Stimulated activated CD4-positive, alpha-beta T cell treated with anti-CD3 and anti-CD28 coated beads, Interleukin-4, amount 100 ng/mL, for 1 hour (primary cell): ENCODE data around the gene AFDN.

ENCODE experiments used
- DNase-seq: peaks from one replicate; pipeline ENCODE4 v3.0.0-alpha.2; 2020

Gene AFDN

DNA sequence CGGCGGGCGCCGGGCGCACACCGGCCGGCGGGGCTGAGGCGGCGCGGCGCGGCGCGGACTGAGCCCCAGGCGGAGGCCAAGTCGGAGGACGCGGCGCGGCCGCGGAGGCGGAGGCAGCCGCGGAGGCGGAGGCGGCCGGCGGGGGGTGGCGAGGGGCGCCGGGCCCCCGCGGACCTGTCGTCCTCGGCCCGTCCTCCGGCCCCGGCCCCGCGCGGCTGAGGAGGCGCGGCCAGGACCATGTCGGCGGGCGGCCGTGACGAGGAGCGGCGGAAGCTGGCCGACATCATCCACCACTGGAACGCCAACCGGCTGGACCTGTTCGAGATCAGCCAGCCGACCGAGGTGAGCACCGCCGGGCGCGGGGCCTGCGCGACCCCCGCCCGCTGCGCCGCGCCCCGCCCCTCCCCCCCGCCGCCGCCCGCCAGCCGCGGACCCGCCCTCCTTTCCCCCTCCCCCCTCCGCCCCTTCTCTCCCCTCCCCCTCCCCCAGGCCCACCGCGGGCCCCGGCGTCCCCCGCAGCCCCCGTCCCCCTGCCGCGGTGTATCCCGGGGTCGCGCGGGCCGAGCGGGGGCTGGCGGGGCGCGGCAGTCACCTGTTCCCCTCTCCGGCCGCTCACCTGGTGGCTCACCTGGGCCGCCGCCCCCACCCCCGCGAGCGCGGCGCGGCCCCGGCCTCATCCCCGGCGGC, at the start of gene AFDN:
TSS of gene AFDN (plus strand) at position 16 of the 687 bp plus-strand sequence. CDS start at position 238, 222 bp downstream.
- DNase-seq: no peak

GRCh38 chr6:167778497-167779128, 48.1 kb upstream of the AFDN start:
- DNase-seq: no peak

DNA sequence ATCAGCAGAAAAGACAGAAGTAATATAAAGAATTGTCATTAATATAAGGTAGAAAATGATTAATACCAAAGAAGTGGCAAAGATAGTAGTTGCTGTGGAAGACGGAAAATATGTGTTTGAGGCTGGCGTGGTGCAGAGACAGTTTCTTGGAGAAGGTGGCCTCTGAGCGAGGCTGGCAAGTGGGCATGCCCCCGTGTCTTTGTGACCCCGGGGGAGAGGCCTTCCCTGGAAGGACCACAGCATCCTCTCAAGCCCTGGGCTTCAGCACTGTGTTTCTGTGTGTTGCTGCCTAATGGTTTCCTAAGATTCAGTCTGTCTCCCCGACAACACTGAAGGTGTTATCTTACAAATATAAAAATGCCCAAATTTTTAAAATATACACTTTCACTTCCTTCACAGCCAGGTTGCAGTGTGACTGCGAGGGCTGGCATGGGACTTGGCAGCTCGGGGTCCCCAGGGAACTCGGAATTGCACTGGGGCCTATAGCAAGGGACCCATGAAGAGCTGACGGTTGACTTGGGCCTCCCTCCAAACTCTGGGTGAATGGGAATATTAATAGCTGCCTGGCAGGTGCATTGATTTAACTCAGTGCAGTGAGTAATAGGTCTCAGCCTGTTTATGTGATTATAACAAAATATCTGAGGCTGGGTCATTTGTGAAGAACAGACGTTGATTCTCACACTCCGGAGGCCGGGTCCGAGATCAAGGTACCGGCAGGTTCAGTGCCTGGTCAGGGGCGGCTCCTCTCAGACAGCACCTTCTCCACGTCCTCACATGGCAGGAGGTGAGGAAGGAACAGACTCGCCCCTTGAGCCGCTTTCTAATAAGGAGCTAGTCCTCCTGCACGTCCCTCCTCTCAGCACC, 47.4 kb upstream of the AFDN start:
- DNase-seq: no peak

- DNase-seq: no peak
Measured at GRCh38 chr6:167779993-167780655, 46.6 kb upstream of the AFDN start.

DNA sequence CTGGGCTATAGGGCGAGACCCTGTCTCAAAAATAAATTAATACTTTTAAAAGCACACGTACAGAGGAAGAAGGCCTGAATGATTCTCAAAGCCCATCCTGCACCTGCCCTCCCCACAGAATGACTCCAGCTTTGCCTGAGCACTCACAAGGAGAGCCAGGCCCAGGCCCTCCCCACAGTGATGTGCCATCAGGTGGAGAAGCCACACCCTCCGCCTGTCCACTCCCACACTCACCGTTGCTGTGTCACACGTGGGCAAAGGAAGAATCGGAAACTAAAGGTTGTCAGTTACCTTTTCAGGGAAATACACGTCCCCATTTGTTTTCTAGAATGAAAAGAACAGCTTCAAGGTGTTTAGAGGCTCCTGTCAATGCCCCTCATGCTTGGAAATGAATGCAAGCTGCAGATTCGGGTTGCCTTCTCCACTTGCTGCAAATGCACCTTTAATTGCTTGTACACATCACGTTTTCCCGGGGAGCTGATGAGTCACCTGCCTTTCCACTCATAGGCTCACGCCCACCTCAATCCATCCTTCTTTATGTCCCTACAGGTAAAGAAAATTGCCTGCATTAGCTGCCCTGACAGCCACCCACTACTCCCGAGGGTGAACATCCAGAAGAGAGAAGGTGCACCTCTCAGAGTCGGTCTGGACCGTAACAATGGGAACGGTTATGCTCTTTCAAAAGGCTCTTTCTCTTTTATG, 45.5 kb upstream of the AFDN start:
- no peak for DNase-seq

GRCh38 chr6:167781868-167782267, 44.8 kb upstream of the AFDN start:
- DNase-seq: no peak

- no peak for DNase-seq
Measured at GRCh38 chr6:167782698-167783517, 43.8 kb upstream of the AFDN start.

DNA sequence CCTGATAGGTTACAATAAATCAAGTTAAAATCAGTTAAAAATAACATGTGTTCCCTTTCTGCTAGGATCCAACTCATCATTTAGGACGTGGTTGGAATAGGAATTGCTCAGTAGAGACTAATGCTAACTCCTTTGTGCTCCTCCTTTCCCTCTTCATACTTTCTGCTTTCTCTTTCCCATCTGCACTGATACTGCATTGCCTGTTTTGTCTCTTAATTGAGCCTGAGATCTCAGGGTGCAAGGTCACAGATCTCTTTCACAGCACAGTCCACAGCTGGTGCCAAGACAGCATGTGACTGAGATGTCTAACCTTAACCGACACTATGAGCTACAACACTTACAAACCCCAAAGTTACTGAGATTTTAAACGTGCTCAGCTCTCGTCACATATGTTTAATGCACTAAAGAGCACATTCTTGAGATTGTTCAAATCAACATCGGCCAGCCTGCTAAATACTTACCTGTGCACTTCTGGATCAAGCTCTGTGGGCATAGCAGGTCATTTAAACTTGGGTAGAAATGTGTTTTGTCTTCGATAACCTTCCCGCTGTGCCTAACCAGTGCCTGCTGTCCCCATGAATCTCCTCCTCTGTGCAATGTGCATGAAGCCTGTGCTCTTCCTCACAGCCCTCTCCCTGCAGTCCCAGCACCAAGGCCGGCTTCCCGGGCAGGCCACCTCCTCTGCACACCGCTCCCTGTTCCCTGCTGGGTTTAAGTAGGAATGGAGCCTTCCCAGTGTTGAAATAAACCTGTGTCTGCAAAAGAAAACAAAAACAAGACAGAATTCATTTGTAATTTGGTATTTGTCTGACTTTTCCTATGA, 39.6 kb upstream of the AFDN start:
- DNase-seq: no peak

- DNase-seq: no peak
Measured at GRCh38 chr6:167787896-167788562, 38.7 kb upstream of the AFDN start.

DNA sequence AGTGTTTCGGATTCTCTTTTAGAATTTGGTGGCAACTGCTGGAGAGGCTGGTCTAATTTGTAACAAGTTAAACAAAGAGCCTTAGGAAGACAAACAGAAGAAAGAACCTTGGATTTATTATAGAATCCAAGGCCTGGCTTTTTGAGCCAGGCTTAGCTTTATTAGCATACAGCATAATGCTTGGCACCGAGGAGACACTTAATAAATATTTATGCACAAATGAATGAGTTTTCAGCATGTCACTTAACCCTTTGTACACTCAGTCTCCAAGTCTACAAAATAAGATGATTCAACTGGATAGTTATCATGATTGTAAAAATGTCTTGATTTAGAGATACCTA, 38.2 kb upstream of the AFDN start:
- DNase-seq: no peak

GRCh38 chr6:167789358-167789757, 37.4 kb upstream of the AFDN start:
- no peak for DNase-seq

DNA sequence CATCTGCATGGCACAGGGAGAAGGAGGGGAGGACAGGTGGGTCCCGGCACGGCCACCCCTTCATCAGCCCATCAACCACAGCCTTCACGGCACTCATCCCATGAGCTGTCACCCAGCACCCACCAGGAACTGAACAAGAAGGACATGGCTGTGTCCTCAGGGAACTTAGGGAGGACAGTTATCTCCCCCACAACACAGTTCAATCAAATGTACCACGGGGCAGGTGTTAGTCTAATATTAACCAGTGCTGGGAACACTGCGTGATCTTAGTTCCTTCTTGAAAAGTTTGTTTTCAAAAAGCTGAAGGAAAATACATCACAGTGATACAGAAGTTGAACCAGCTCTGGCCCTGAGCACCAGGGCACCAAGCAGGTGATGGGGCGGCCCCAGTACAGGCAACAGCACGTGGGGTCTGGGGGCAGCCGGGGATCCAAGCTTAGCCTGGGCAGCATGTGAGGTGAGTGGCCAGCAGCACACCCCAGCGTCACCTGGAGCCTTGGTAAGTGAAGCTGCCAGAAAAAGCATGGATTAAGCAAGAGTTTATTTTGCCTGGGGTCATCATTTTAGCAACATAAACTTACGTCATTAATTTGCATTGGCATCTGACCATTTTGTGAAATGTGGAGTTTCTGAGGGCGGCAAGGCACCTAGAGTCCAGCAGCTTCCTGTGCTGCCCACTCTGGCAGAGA, 35.5 kb upstream of the AFDN start:
- no peak for DNase-seq

DNA sequence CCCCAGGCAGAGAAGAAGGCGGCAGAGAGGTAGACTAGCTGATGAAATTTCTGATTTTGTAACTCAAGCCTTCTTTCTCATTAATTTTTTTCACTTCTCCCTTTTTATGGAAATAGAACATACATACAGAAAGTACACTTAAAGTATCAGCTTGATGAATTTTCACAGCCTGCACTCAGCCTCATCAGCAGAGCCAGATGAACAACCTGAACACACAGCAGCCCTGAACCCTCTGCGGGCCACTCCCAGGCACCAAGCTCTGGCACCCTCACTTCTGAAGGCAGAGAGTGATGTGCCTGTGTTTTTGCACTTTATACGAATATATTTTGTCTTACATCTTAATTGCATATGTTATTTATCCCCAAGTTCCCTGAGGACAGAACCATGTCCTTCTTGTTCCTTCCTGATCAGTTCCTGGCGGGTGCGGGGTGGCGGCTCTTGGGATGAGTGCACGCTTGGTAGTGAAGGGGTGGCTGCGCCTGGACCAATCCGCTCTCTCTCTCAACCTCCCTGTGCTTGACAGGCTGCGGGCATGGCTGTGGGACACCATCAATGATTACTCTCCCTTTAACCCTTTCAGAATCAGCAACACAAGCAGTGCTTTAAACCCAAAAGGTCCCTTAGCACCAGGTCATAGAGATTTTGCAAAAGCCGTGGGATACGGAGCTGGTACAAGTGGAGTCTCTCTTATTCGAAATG, 34.8 kb upstream of the AFDN start:
- DNase-seq: no peak

DNA sequence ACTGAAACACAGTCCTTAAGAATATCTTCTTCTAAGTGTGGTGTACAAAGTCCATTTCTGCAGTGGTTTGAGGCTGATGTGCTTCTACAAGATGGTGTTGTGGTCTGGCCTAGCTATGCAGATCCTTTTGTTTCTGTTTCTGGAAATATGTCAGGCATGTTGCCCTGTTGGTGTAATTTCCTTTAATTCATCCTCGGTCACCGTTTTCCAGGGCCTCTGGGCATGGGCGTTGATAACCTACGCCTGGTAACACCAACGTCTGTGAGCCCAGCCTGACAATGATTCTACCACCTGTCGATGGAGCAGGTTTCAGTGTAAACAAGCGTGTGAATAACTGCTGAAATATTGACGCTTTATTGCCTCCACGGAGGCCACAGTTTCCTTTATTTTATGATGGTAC, 33.3 kb upstream of the AFDN start:
- DNase-seq: no peak

GRCh38 chr6:167794161-167795157, 32.3 kb upstream of the AFDN start:
- DNase-seq: no peak

GRCh38 chr6:167795321-167795811, 31.3 kb upstream of the AFDN start:
- DNase-seq: no peak

DNA sequence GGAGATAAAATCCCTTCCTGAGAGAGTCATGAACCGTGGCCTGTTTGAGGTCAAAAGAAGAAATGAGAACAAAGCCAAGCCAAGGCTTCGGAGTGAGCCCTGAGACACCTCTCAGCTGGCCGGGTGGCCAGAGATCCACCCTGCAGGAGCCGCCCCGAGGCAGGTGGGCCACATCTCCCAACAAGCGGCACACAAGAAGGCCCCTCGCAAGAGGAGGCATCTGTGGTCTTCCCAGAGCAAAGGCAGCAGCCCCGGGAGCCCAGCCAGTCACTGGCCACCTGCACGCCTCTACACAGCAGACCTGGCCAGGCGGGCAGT, 30.9 kb upstream of the AFDN start:
- no peak for DNase-seq
